ENCODE data around the gene LRRK2.

GRCh38 chr12:40338071-40338470 lies 113.3 kb downstream of the LRRK2 start:
- TF ChIP-seq, protein P1, sequence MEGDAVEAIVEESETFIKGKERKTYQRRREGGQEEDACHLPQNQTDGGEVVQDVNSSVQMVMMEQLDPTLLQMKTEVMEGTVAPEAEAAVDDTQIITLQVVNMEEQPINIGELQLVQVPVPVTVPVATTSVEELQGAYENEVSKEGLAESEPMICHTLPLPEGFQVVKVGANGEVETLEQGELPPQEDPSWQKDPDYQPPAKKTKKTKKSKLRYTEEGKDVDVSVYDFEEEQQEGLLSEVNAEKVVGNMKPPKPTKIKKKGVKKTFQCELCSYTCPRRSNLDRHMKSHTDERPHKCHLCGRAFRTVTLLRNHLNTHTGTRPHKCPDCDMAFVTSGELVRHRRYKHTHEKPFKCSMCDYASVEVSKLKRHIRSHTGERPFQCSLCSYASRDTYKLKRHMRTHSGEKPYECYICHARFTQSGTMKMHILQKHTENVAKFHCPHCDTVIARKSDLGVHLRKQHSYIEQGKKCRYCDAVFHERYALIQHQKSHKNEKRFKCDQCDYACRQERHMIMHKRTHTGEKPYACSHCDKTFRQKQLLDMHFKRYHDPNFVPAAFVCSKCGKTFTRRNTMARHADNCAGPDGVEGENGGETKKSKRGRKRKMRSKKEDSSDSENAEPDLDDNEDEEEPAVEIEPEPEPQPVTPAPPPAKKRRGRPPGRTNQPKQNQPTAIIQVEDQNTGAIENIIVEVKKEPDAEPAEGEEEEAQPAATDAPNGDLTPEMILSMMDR (IDR thresholded peaks at IDR 0.05; ENCODE audit: low read depth, low read length) = no peak
- no peak for TF ChIP-seq EZH2phosphoT487 (IDR thresholded peaks at IDR 0.05; ENCODE audit: low read depth)
